Peyer's patch (tissue), 4 donors: Measurements from ENCODE around the gene NRROS.

ENCODE experiments used
- CTCF ChIP-seq, 6 experiments: fragments of 450-650 bp in 4 of 6; fragments of 200-600 bp in 2 of 6; sonication (generic) in 1 of 6; IDR thresholded peaks; one replicate each; pipeline ENCODE4 v1.5.1; 2017 to 2019; ENCODE audit warnings: antibody characterized with exemption in 6 of 6, mild to moderate bottlenecking in 3 of 6, moderate library complexity in 1 of 6
- POLR2A ChIP-seq, 2 donors: fragments of 450-650 bp; IDR thresholded peaks; one replicate each; pipeline ENCODE4 v1.5.1; 2017; ENCODE audit warnings: antibody characterized with exemption in 2 of 2, mild to moderate bottlenecking in 2 of 2, moderate library complexity in 2 of 2

DNA sequence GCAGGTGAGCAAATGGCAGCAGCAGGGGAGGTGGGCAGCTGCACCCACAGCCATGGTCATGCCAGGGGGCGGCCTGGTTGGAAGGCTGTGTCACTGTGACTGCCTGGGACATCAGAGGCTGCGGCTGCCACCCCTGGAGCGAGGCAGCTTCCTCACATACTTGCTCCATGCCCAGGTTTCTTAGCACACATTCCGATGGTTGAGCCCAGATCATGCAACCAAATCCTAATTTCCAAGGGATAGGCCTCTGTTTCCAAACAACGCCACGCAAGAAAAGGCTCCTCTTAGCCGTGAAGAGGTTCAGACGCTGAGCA, 11.6 kb upstream of the NRROS start:
- no peak for TF ChIP-seq POLR2A (IDR thresholded peaks at IDR 0.05)
- no peak for TF ChIP-seq CTCF (IDR thresholded peaks at IDR 0.05)
